Jurkat, Clone E6-1 (cell line): ENCODE measurements around the gene ARFGAP1.
"Not testable (repeated sequence)": the region's sequence is repeated elsewhere in the genome, so short reads cannot be mapped to it uniquely, and the experiment has no call there.

Experiments used
- DNase-seq: peaks from one replicate; pipeline ENCODE4 v3.0.0-alpha.2; 2011; ENCODE audit warnings: low read depth, low spot score
- H3K4me3 ChIP-seq: 2 replicates; pipeline ENCODE4 v1.5.1; 2011; ENCODE audit warnings: mild to moderate bottlenecking, low read length, control low read depth, moderate library complexity

Gene ARFGAP1

DNA sequence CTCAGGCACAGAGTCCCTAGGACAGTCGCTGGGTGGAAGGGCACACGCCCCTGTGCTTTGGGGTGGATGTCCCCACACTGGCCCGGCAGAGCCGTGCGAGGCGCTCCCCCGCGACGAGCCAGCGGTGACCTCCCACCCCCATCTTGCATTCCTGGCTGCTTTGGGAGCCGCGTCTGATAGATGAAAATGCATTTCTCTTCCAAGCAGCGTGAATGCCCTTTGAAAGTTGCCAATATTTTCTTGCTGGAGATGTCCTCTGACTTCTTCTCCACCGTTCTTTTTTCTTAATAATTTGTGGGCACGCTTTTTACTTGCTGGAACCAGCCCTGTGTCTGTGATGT is 50.3 kb downstream of the ARFGAP1 start:
- no peak overlapping the region for H3K4me3 ChIP-seq
- DNase-seq = no peak

DNA sequence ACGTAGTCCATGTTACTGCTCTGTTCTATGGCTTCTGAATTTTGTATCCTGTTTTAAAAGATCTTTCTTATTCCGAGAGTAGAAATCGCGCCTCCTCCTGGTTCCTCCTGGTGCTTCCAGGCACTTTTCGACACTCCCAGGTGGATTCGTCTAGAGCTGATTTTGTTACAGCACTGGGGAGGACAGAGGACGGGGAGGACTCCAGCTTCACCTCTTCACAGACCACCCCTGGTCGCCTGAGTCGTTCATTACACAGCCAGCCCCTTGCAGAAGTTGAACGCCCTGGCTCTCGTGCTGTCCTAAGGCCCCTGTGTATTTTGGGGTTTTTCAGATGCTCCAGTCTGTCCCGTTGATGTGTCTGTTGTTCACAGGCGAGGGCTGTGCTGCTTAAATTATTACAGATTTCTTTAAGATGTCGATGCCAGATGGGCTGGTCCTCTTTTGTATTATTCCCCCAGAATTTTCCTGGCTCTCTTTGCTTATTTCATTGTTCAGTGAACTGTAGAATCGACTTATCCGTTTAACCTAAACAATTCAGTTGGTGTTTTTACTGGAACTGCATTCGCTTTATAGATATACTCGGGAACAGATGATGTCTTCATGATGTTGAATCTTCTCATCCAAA is 50.9 kb downstream of the ARFGAP1 start:
- H3K4me3 ChIP-seq = no peak overlapping the region
- DNase-seq = no peak

- no peak overlapping the region for H3K4me3 ChIP-seq
- DNase-seq = no peak
Observed at GRCh38 chr20:63325021-63325471, 52.4 kb downstream of the ARFGAP1 start.

DNA sequence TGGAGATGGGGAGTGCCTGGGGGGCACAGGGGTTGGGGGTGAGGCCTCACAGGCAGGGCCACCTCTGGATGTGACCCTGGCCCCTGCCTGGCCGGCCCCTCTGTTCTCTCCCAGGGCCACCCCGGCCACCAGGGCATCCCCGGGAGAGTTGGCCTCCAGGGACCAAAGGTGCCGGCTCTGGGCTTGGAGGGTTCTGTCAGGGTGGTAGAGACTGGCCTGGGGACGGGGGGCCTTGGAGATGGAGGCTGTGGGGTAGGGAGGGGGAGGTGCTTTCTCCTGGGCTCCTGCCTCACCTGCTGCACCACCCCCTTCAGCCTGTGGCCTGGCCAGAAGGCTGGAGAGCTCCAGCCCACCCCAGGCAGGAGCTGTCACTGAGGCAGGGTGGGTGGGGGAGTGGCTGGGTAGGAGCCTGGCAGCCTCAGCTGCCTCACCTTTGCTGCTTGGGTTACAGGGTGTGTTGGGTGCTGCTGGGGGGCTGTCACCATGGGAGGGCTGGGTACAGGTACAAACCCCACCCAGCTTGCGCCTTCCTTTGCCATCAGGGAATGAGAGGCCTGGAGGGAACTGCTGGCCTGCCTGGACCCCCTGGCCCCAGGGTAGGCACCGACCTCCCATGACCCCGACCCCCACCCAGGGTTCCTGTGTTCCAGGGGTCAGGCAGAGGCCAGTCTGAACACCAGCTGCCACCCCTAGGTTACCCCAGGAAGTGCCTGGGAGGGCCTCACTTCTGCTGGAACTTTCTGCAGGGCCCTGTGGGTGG is 53.1 kb downstream of the ARFGAP1 start:
- DNase-seq = no peak

GRCh38 chr20:63326314-63327230 is 54.0 kb downstream of the ARFGAP1 start:
- H3K4me3 ChIP-seq = no peak overlapping the region
- DNase-seq = no peak

More for the DNA sequence above, 53.1 kb downstream of the ARFGAP1 start:
- no peak overlapping the region for H3K4me3 ChIP-seq

DNA sequence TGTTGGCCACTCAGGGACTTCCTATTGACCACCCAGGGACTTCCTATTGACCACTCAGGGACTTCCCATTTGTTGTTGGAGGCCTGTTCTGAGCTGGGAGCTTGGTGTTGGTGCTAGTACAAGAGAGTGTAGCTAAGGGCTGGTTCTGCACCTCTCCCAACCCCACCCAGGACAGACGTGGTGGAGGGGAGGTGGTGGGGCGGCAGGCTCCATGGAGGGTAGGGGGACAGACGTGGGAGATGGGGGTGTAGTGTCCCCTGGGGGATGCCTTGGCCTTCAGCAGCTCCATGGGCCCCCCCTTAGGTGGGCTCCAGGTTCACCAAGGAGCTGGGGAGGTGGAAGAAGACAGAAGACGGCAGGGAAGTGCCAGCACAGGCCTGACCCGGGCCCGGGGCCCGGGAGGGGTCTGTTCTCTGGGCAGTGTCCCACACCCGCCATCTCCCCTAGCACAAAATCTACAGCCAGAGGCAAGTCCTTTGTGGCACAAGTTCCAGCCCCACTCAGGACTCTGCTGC is 54.7 kb downstream of the ARFGAP1 start:
- no peak overlapping the region for H3K4me3 ChIP-seq
- DNase-seq = no peak

GRCh38 chr20:63328026-63328700 is 55.5 kb downstream of the ARFGAP1 start:
- DNase-seq = no peak

GRCh38 chr20:63328718-63329275 is 56.2 kb downstream of the ARFGAP1 start:
- no peak for DNase-seq
- H3K4me3 ChIP-seq = no peak overlapping the region

More at GRCh38 chr20:63328026-63328700, 55.5 kb downstream of the ARFGAP1 start:
- no peak overlapping the region for H3K4me3 ChIP-seq

DNA sequence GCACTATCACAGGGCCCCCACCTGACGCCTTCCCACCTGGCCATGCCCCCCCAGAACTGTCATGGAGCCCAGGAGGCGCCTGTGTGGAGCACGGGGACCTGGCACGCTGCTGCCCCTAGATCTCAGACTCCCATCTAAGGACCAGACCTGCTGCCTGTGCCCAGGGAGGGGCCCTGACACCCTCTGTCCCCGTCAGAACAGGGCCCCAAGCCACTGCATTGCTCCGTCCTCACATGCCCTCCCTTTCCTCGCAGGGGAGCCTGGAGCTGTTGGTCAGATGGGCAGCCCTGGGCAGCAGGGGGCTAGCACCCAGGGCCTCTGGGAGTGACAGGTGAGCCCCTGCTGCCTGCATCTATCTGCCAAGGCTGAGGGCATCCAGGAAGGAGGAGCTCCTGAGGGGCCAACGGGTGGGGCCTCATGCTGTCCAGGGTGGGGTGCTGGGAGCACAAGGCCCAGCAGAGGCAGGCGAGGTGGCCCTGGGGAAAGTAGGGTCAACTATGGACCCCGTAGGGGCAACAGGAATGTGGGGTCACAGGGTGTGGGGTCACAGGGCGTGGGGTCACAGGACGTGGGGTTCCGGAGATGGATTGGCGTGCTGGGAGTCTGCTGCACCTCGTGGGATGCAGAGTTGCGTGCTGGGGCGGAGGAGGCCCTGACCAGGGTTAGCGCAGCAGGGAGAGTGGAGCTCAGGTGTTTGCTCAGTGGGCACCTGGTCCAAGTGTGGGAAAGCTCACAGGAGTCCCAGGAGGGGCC is 56.9 kb downstream of the ARFGAP1 start:
- no peak overlapping the region for H3K4me3 ChIP-seq
- no peak for DNase-seq

DNA sequence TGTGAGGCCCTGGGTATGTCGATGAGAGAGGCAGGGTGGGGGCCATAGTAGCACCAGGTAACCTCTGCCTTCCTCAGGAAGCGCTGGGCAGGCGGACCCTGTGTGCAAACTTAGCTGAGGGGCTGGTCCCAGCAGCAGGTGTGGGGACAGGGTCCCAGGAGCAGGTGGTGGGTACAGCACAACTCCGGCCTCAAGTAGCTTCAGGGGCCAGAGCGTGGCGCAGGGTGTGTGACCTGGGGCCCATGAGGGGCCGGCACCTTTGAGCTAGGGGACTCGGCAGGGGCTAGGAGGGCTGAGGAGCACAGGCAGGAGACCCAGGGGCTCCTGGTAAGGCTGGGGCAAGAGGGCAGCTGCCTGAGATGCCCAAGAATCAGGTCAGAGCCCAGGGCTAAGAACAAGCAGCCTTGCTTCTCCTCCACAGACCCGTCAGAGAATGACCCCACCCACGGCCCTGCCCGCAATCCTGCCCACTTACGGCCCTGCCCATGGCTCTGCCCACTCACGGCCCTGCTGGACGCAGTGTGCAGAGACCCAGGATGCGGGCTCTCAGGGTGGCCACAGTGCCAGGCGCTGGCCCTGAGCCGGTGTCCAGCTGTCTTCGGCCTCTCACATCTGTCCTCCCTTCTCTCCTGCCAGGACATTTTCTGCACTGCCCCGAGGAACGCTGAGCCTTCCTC is 57.6 kb downstream of the ARFGAP1 start:
- no peak overlapping the region for H3K4me3 ChIP-seq
- DNase-seq = no peak

GRCh38 chr20:63330940-63331339 is 58.3 kb downstream of the ARFGAP1 start:
- H3K4me3 ChIP-seq = no peak overlapping the region
- no peak for DNase-seq

- no peak for DNase-seq
- no peak overlapping the region for H3K4me3 ChIP-seq
Observed at GRCh38 chr20:63331741-63332400, 59.3 kb downstream of the ARFGAP1 start.

- no peak overlapping the region for H3K4me3 ChIP-seq
- no peak for DNase-seq
Observed at GRCh38 chr20:63332488-63333240, 60.1 kb downstream of the ARFGAP1 start.

DNA sequence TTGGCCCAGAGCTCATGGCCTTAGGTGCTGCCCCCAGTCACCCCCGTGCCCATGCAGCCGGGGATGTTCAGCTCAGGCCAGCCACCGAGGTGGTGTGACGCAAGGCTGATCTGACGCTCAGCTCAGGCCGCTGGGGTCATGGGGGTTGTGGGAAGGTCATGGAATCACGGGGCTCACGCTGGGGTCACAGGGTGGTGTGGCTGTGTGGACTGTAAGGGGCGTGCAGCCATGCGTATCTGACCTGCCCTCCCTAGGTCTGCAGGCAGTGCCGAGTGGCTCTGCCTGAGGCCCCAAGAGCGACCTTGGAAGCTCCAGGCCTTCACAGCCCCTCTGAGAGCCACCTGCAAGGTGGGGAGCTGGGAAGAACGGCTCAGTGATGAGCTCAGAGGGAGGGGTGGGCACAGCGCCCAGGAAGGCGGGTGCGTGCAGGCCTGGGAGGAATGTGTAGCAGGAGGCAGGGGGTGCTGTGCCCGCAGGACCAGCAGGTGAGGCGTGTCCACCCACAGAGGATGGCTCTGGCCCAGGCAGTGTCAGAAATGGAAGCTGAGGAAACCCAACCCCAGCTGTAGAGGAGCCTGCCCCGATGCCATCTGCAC is 60.7 kb downstream of the ARFGAP1 start:
- DNase-seq = no peak
- H3K4me3 ChIP-seq = no peak overlapping the region

DNA sequence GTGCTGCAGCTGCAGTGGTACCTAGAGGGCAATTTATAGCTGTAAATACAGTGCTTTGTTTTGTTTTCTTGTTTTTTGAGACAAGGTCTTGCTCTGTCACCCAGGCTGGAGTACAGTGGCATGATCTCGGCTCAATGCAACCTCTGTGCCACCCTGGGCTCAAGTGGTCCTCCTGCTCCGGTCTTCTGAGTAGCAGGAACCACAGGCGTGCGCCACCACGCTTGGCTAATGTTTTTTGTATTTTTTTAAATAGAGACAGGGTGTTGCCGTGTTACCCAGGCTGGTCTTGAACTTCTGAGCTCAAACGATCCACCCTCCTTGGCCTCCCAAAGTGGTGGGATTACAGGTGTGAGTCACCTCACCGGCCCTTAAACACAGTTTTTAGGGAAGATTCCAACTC is 61.7 kb downstream of the ARFGAP1 start:
- no peak overlapping the region for H3K4me3 ChIP-seq
- DNase-seq = no peak

DNA sequence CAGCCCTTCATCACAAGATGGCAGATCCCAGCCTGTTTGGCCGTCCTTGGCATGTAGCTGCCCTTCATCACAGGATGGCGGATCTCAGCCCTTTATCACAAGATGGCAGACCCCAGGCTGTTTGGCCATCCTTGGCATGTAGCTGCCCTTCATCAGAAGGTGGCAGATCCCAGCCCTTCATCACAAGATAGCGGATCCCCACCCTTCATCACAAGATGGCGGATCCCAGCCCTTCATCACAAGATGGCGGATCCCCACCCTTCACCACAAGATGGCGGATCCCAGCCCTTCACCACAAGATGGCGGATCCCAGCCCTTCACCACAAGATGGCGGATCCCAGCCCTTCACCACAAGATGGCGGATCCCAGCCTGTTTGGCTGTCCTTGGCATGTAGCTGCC is 62.4 kb downstream of the ARFGAP1 start:
- H3K4me3 ChIP-seq, DNase-seq: not testable (repeated sequence)
